H1 (cell line): ENCODE data around the gene DOCK3. TPM values are rescaled to one million over a fixed set of nuclear protein-coding genes. Genes with fewer than 3 reads are reported as not detected.

Source experiments
- ASH2L ChIP-seq: fragments of 200-600, 300-600 bp; sonication (generic); IDR thresholded peaks from one replicate; pipeline ENCODE4 v1.7.1; 2017; ENCODE audit warnings: low read length
- EZH2 ChIP-seq: fragments of 200-600 bp; sonication (generic); IDR thresholded peaks from 2 replicates; pipeline ENCODE4 v1.7.1; 2012; ENCODE audit warnings: low read depth, mild to moderate bottlenecking, moderate library complexity, low read length, inconsistent platforms; ENCODE audit not compliant: severe bottlenecking
- GABPA ChIP-seq: IDR thresholded peaks from 2 replicates; pipeline ENCODE4 v1.6.1; 2011; ENCODE audit warnings: mild to moderate bottlenecking, low read length, moderate library complexity, borderline replicate concordance; ENCODE audit not compliant: insufficient read depth
- POLR2A ChIP-seq, 2 experiments: IDR thresholded peaks; 1 replicate in 1 of 2; 2 replicates in 1 of 2; pipeline ENCODE4 v1.6.1; 2011; ENCODE audit warnings: low read depth in 2 of 2, low read length in 2 of 2, mild to moderate bottlenecking in 2 of 2; ENCODE audit errors: control extremely low read depth in 1 of 2
- TBP ChIP-seq: IDR thresholded peaks from 2 replicates; pipeline ENCODE4 v1.6.1; 2011; ENCODE audit warnings: low read depth, low read length, improper control_type of control experiment
- TEAD4 ChIP-seq: IDR thresholded peaks from 2 replicates; pipeline ENCODE4 v1.6.1; 2012; ENCODE audit warnings: low read depth, low read length, inconsistent platforms, mixed read lengths
- polyA plus RNA-seq, 7 experiments: library from polyadenylated mRNA; depleted of rRNA in 3 of 7; stranded (reverse) in 5 of 7; unstranded in 2 of 7; fragments of >200 nt in 5 of 7; fragments of 200-250 nt in 2 of 7; gene quantifications; 1 replicate in 5 of 7; 2 replicates in 1 of 7; 4 replicates in 1 of 7; pipeline versions ENCODE4 v1.2.1 to v1.2.3, GENCODE V29; 2011 to 2013; ENCODE audit warnings: missing spikeins in 2 of 7, mixed read lengths in 2 of 7
- total RNA-seq: library from RNA; stranded (reverse); fragmentation: NEBNext Ultra II Directional; extraction: Animal tissue kit (Norgen Biotek cat#: 25700); gene quantifications from 2 replicates; pipeline ENCODE4 v1.2.1, GENCODE V29; 2021
- TF ChIP-seq, protein P1 (sequence below): fragments of 300-600 bp; sonication (generic); IDR thresholded peaks from 2 replicates; pipeline ENCODE4 v1.7.1; 2012; ENCODE audit warnings: low read length, moderate library complexity, mild to moderate bottlenecking, inconsistent platforms; ENCODE audit not compliant: insufficient replicate concordance

DOCK3 gene
- total and polyA plus RNA-seq, 2 of the 8 experiments (the other 6 are each of a cell fraction or from before 2014, with no cell fraction given) = 2.7 to 5.0 TPM

DNA sequence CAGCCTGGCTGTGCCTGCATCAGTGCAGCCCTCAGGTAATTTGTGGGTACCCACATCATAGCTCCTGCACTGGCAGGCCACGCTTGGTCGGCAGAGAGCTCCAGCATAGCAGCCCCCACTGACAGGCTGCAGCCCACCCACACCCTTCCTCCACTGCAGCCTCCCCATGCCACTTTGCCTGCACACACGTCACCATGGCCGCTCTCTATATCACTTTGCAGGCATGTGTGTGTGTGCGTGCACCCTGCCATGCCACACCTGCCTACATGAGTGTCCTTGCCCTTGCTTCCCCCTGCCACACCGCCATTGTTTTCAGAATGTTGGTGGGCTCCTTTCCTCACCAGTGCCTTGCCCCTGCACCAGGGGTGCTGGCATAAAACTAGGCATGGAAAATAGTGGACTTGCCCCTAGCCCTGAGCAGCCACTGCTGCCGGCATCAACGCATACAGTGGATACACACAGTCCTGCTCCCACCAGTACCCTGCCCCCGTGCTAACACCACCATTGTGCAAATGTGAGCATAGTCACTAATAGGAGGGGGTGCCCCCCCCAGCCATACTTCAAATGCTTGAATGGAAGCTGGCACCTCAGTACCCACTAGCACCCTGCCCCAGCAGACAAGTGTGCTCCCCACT, 431.6 kb downstream of the DOCK3 start (continued):
- TF ChIP-seq EZH2 (no peak), GABPA (no peak), POLR2A (IDR thresholded peaks at IDR 0.05; ENCODE audit: control extremely low read depth in 1 of 2, low read depth in 2 of 2, low read length in 2 of 2) (no peak), TBP (no peak), TEAD4 (no peak), ASH2L (no peak)
- TF ChIP-seq, protein P1, sequence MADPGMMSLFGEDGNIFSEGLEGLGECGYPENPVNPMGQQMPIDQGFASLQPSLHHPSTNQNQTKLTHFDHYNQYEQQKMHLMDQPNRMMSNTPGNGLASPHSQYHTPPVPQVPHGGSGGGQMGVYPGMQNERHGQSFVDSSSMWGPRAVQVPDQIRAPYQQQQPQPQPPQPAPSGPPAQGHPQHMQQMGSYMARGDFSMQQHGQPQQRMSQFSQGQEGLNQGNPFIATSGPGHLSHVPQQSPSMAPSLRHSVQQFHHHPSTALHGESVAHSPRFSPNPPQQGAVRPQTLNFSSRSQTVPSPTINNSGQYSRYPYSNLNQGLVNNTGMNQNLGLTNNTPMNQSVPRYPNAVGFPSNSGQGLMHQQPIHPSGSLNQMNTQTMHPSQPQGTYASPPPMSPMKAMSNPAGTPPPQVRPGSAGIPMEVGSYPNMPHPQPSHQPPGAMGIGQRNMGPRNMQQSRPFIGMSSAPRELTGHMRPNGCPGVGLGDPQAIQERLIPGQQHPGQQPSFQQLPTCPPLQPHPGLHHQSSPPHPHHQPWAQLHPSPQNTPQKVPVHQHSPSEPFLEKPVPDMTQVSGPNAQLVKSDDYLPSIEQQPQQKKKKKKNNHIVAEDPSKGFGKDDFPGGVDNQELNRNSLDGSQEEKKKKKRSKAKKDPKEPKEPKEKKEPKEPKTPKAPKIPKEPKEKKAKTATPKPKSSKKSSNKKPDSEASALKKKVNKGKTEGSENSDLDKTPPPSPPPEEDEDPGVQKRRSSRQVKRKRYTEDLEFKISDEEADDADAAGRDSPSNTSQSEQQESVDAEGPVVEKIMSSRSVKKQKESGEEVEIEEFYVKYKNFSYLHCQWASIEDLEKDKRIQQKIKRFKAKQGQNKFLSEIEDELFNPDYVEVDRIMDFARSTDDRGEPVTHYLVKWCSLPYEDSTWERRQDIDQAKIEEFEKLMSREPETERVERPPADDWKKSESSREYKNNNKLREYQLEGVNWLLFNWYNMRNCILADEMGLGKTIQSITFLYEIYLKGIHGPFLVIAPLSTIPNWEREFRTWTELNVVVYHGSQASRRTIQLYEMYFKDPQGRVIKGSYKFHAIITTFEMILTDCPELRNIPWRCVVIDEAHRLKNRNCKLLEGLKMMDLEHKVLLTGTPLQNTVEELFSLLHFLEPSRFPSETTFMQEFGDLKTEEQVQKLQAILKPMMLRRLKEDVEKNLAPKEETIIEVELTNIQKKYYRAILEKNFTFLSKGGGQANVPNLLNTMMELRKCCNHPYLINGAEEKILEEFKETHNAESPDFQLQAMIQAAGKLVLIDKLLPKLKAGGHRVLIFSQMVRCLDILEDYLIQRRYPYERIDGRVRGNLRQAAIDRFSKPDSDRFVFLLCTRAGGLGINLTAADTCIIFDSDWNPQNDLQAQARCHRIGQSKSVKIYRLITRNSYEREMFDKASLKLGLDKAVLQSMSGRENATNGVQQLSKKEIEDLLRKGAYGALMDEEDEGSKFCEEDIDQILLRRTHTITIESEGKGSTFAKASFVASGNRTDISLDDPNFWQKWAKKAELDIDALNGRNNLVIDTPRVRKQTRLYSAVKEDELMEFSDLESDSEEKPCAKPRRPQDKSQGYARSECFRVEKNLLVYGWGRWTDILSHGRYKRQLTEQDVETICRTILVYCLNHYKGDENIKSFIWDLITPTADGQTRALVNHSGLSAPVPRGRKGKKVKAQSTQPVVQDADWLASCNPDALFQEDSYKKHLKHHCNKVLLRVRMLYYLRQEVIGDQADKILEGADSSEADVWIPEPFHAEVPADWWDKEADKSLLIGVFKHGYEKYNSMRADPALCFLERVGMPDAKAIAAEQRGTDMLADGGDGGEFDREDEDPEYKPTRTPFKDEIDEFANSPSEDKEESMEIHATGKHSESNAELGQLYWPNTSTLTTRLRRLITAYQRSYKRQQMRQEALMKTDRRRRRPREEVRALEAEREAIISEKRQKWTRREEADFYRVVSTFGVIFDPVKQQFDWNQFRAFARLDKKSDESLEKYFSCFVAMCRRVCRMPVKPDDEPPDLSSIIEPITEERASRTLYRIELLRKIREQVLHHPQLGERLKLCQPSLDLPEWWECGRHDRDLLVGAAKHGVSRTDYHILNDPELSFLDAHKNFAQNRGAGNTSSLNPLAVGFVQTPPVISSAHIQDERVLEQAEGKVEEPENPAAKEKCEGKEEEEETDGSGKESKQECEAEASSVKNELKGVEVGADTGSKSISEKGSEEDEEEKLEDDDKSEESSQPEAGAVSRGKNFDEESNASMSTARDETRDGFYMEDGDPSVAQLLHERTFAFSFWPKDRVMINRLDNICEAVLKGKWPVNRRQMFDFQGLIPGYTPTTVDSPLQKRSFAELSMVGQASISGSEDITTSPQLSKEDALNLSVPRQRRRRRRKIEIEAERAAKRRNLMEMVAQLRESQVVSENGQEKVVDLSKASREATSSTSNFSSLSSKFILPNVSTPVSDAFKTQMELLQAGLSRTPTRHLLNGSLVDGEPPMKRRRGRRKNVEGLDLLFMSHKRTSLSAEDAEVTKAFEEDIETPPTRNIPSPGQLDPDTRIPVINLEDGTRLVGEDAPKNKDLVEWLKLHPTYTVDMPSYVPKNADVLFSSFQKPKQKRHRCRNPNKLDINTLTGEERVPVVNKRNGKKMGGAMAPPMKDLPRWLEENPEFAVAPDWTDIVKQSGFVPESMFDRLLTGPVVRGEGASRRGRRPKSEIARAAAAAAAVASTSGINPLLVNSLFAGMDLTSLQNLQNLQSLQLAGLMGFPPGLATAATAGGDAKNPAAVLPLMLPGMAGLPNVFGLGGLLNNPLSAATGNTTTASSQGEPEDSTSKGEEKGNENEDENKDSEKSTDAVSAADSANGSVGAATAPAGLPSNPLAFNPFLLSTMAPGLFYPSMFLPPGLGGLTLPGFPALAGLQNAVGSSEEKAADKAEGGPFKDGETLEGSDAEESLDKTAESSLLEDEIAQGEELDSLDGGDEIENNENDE = no peak
